ENCODE data around the gene COL27A1. TPM values are rescaled to one million over a fixed set of nuclear protein-coding genes. Genes with fewer than 3 reads are reported as not detected.

COL27A1 gene
- total RNA-seq, 1 donor from 2014 or later, result 48.5 TPM

- Mint-ChIP-seq H3K27ac (ENCODE audit: unreplicated experiment) (no peak overlapping the region), H3K4me3 (ENCODE audit: unreplicated experiment) (no peak overlapping the region), H3K9me3 (ENCODE audit: low read depth) (no peaks in the 10 kb centered on the region), H3K27me3 (ENCODE audit: low read depth) (no peaks in the 10 kb centered on the region), H3K4me1 (ENCODE audit: low read depth) (peaks cover 63% of the 10 kb centered on the region), H3K36me3 (ENCODE audit: low read depth) (peaks cover 17% of the 10 kb centered on the region)
- no peak for TF ChIP-seq CTCF (IDR thresholded peaks at IDR 0.05)
- DNase-seq (ENCODE audit: low spot score), result peak; percentile 59
Measured at GRCh38 chr9:114282104-114282485, 126.8 kb downstream of the COL27A1 start.

- H3K36me3 Mint-ChIP-seq (ENCODE audit: low read depth), result peaks cover 17% of the 10 kb centered on the region
- H3K27me3 Mint-ChIP-seq (ENCODE audit: low read depth), result no peaks in the 10 kb centered on the region
- peaks cover 61% of the 10 kb centered on the region for H3K4me1 Mint-ChIP-seq (ENCODE audit: low read depth)
- H3K4me3 Mint-ChIP-seq (ENCODE audit: unreplicated experiment), result no peak overlapping the region
- TF ChIP-seq CTCF (IDR thresholded peaks at IDR 0.05), result no peak
- H3K9me3 Mint-ChIP-seq (ENCODE audit: low read depth), result no peaks in the 10 kb centered on the region
- no peak for DNase-seq (ENCODE audit: low spot score)
- no peak overlapping the region for H3K27ac Mint-ChIP-seq (ENCODE audit: unreplicated experiment)
Measured at GRCh38 chr9:114282507-114282906, 127.2 kb downstream of the COL27A1 start.

- DNase-seq (ENCODE audit: low spot score), result peak; percentile 27
- Mint-ChIP-seq H3K27ac (ENCODE audit: unreplicated experiment) (no peak overlapping the region), H3K4me3 (ENCODE audit: unreplicated experiment) (no peak overlapping the region), H3K36me3 (ENCODE audit: low read depth) (peaks cover 17% of the 10 kb centered on the region), H3K27me3 (ENCODE audit: low read depth) (no peaks in the 10 kb centered on the region), H3K4me1 (ENCODE audit: low read depth) (peaks cover 61% of the 10 kb centered on the region), H3K9me3 (ENCODE audit: low read depth) (no peaks in the 10 kb centered on the region)
- TF ChIP-seq CTCF (IDR thresholded peaks at IDR 0.05), result no peak
Measured at GRCh38 chr9:114282926-114283325, 127.6 kb downstream of the COL27A1 start.

- H3K4me1 Mint-ChIP-seq (ENCODE audit: low read depth), result peaks cover 61% of the 10 kb centered on the region
- no peak for TF ChIP-seq CTCF (IDR thresholded peaks at IDR 0.05)
- H3K36me3 Mint-ChIP-seq (ENCODE audit: low read depth), result peaks cover 15% of the 10 kb centered on the region
- H3K27ac Mint-ChIP-seq (ENCODE audit: unreplicated experiment), result peak overlapping the region; percentile 22
- H3K27me3 Mint-ChIP-seq (ENCODE audit: low read depth), result no peaks in the 10 kb centered on the region
- H3K4me3 Mint-ChIP-seq (ENCODE audit: unreplicated experiment), result no peak overlapping the region
- peak; percentile 75 for DNase-seq (ENCODE audit: low spot score)
- no peaks in the 10 kb centered on the region for H3K9me3 Mint-ChIP-seq (ENCODE audit: low read depth)
Measured at GRCh38 chr9:114283551-114284111, 128.3 kb downstream of the COL27A1 start.

- H3K27ac Mint-ChIP-seq (ENCODE audit: unreplicated experiment), result peak overlapping the region; percentile 87
- TF ChIP-seq CTCF (IDR thresholded peaks at IDR 0.05), result no peak
- DNase-seq (ENCODE audit: low spot score), result peak; percentile 84
- peaks cover 54% of the 10 kb centered on the region for H3K4me1 Mint-ChIP-seq (ENCODE audit: low read depth)
- H3K9me3 Mint-ChIP-seq (ENCODE audit: low read depth), result no peaks in the 10 kb centered on the region
- H3K36me3 Mint-ChIP-seq (ENCODE audit: low read depth), result peaks cover 15% of the 10 kb centered on the region
- no peaks in the 10 kb centered on the region for H3K27me3 Mint-ChIP-seq (ENCODE audit: low read depth)
- no peak overlapping the region for H3K4me3 Mint-ChIP-seq (ENCODE audit: unreplicated experiment)
Measured at GRCh38 chr9:114284316-114285060, 129.2 kb downstream of the COL27A1 start.

Measured in chondrocyte (in vitro differentiated cells).